ENCODE data around the gene OR6F1. TPM values are rescaled to one million over a fixed set of nuclear protein-coding genes. Genes with fewer than 3 reads are reported as not detected.

OR6F1 gene
- total RNA-seq, 1 donor from 2014 or later, result not detected

- Mint-ChIP-seq H3K4me1 (ENCODE audit: low read depth) (no peaks in the 10 kb centered on the region), H3K27me3 (no peaks in the 10 kb centered on the region), H3K27ac (no peak overlapping the region), H3K9me3 (ENCODE audit: low read depth) (peaks cover 5% of the 10 kb centered on the region), H3K4me3 (ENCODE audit: low read depth) (no peak overlapping the region), H3K36me3 (ENCODE audit: insufficient read depth) (no peaks in the 10 kb centered on the region)
- TF ChIP-seq, protein P1, sequence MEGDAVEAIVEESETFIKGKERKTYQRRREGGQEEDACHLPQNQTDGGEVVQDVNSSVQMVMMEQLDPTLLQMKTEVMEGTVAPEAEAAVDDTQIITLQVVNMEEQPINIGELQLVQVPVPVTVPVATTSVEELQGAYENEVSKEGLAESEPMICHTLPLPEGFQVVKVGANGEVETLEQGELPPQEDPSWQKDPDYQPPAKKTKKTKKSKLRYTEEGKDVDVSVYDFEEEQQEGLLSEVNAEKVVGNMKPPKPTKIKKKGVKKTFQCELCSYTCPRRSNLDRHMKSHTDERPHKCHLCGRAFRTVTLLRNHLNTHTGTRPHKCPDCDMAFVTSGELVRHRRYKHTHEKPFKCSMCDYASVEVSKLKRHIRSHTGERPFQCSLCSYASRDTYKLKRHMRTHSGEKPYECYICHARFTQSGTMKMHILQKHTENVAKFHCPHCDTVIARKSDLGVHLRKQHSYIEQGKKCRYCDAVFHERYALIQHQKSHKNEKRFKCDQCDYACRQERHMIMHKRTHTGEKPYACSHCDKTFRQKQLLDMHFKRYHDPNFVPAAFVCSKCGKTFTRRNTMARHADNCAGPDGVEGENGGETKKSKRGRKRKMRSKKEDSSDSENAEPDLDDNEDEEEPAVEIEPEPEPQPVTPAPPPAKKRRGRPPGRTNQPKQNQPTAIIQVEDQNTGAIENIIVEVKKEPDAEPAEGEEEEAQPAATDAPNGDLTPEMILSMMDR (IDR thresholded peaks at IDR 0.05; ENCODE audit: unreplicated experiment), result no peak
- no peak for DNase-seq (ENCODE audit: low spot score, unreplicated experiment)
Observed at GRCh38 chr1:247669225-247669624, 47.2 kb downstream of the OR6F1 start.

Other genes starting within 250 kb of the OR6F1 start
- gene OR2C3, start 180.2 kb downstream of the OR6F1 start, total RNA-seq, result not detected in 2 replicates
- not detected in 2 replicates for gene GCSAML, start 167.5 kb downstream of the OR6F1 start, total RNA-seq
- not detected in 2 replicates for gene OR2G2, start 128.3 kb downstream of the OR6F1 start, total RNA-seq
- gene OR2G3, start 111.1 kb downstream of the OR6F1 start, total RNA-seq, result not detected in 2 replicates
- gene OR13G1, start 36.9 kb downstream of the OR6F1 start, total RNA-seq, result not detected in 2 replicates
- gene OR14K1, start 22.0 kb upstream of the OR6F1 start, total RNA-seq, result 0.33 TPM in 1 of 2 replicates, not detected in the other
- gene OR14A2, start 31.5 kb upstream of the OR6F1 start, total RNA-seq, result not detected in 2 replicates
- gene OR1C1, start 43.9 kb upstream of the OR6F1 start, total RNA-seq, result not detected in 2 replicates
- gene OR14A16, start 107.5 kb upstream of the OR6F1 start, total RNA-seq, result not detected in 2 replicates
- not detected in 2 replicates for gene OR11L1, start 125.2 kb upstream of the OR6F1 start, total RNA-seq
- gene TRIM58, start 140.5 kb upstream of the OR6F1 start, total RNA-seq, result 1.1 and 1.2 TPM in 2 replicates
- 0.31 TPM in 1 of 2 replicates, not detected in the other for gene OR2W3, start 178.9 kb upstream of the OR6F1 start, total RNA-seq
- gene OR2T8, start 203.6 kb upstream of the OR6F1 start, total RNA-seq, result not detected in 2 replicates
- not detected in 2 replicates for gene OR2AJ1, start 208.2 kb upstream of the OR6F1 start, total RNA-seq
- not detected in 2 replicates for gene OR2L8, start 232.2 kb upstream of the OR6F1 start, total RNA-seq
- not detected in 2 replicates for gene OR2AK2, start 248.6 kb upstream of the OR6F1 start, total RNA-seq